Endothelial cell of umbilical vein (primary cell): ENCODE measurements around the gene MT1G.

Experiments used
- EZH2 ChIP-seq: IDR thresholded peaks from 2 replicates; pipeline ENCODE4 v1.6.1; 2012; ENCODE audit warnings: borderline replicate concordance, low read depth, mild to moderate bottlenecking, moderate library complexity, low read length, inconsistent platforms; ENCODE audit not compliant: severe bottlenecking
- POLR2A ChIP-seq: IDR thresholded peaks from 2 replicates; pipeline ENCODE4 v1.6.1; 2012; ENCODE audit warnings: low read depth, mild to moderate bottlenecking, control low read depth, low read length
- POLR2AphosphoS5 ChIP-seq: IDR thresholded peaks from 2 replicates; pipeline ENCODE4 v1.6.1; 2012; ENCODE audit warnings: low read depth, mild to moderate bottlenecking, control low read depth, low read length, moderate library complexity; ENCODE audit not compliant: insufficient read depth
- TF ChIP-seq, protein P1 (sequence below), 2 donors: IDR thresholded peaks; 1 replicate in 1 of 2; 2 replicates in 1 of 2; pipeline ENCODE4 v1.5.1; 2011; ENCODE audit warnings: low read length in 2 of 2, mild to moderate bottlenecking in 2 of 2, moderate library complexity in 2 of 2, control low read depth in 1 of 2, inconsistent platforms in 1 of 2, low read depth in 1 of 2; ENCODE audit not compliant: insufficient read depth in 1 of 2; ENCODE audit errors: extremely low read depth in 1 of 2
- TF ChIP-seq, protein P2 (sequence below): IDR thresholded peaks from 2 replicates; pipeline ENCODE4 v1.6.1; 2011; ENCODE audit not compliant: insufficient read depth, insufficient read length

DNA sequence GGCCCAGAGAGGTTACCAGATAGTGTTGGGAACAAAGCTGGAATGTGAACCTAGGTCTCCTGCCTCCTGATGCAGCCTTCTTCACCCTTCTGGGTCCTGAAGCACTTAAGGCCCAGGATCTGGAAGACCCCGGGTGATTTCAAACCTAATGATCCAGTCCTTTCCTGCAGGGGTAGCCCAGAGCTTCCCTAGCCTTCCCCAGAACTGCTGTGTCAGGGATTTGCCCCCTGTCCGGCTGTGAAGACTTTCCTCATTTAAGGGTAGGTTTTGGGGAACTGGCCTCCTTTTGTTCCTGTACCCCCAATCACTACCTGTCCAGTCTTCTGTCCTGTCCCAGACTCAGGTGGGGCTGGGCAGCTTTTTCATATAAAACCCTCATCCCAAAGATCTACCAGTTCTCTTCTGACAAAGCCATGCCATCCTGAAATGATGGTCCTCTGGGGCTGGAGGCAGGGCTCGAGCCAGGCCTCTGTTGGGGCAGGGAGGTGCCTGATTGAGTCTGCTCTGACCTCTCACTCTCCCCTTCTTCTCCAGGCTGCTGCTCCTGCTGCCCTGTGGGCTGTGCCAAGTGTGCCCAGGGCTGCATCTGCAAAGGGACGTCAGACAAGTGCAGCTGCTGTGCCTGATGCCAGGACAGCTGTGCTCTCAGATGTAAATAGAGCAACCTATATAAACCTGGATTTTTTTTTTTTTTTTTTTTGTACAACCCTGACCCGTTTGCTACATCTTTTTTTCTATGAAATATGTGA, 15.7 kb upstream of the MT1G start:
- TF ChIP-seq, protein P1, sequence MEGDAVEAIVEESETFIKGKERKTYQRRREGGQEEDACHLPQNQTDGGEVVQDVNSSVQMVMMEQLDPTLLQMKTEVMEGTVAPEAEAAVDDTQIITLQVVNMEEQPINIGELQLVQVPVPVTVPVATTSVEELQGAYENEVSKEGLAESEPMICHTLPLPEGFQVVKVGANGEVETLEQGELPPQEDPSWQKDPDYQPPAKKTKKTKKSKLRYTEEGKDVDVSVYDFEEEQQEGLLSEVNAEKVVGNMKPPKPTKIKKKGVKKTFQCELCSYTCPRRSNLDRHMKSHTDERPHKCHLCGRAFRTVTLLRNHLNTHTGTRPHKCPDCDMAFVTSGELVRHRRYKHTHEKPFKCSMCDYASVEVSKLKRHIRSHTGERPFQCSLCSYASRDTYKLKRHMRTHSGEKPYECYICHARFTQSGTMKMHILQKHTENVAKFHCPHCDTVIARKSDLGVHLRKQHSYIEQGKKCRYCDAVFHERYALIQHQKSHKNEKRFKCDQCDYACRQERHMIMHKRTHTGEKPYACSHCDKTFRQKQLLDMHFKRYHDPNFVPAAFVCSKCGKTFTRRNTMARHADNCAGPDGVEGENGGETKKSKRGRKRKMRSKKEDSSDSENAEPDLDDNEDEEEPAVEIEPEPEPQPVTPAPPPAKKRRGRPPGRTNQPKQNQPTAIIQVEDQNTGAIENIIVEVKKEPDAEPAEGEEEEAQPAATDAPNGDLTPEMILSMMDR (IDR thresholded peaks at IDR 0.05; ENCODE audit: extremely low read depth in 1 of 2, insufficient read depth in 1 of 2, low read depth in 1 of 2, low read length in 2 of 2), result no peak
- TF ChIP-seq POLR2AphosphoS5 (no peak), POLR2A (no peak), EZH2 (no peak)
- TF ChIP-seq, protein P2, sequence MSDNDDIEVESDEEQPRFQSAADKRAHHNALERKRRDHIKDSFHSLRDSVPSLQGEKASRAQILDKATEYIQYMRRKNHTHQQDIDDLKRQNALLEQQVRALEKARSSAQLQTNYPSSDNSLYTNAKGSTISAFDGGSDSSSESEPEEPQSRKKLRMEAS, result no peak
